ENCODE data around the gene RAB3A.

Gene RAB3A

DNA sequence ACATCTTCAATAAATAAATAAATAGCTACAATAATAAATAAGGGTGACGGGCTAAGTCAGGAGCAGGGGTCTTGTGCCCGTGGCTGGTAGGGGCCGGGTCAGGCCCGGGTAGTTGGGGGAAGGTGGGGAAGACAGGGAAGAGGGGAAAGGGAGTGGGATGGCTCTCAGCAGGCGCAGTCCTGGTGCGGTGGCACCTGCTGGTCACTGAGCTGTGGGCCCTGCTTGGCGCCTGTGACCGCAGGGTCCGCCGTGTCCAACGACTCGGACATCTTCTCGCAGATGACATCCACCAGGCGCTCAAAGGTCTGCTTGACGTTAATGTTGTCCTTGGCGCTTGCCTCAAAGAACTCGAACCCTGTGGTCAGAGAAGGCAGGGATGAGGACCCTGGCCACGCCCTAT is 6.5 kb downstream of the RAB3A start:
- no peak for DNase-seq

DNA sequence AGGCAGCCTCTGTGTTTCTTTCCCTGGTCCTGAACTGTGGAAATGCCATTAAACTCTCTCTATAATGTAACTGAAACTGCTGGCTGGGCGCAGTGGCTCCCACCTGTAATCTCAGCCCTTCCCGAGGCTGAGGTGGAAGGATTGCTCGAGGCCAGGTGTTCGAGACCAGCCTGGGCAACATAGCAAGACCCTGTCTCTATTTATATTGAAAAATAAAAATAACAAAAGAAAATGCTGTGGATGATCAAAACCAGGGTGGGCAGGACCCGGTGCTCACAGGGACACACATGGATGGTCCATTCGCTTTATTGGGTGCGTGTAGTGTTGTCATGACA is 7.4 kb downstream of the RAB3A start:
- DNase-seq, result no peak

DNA sequence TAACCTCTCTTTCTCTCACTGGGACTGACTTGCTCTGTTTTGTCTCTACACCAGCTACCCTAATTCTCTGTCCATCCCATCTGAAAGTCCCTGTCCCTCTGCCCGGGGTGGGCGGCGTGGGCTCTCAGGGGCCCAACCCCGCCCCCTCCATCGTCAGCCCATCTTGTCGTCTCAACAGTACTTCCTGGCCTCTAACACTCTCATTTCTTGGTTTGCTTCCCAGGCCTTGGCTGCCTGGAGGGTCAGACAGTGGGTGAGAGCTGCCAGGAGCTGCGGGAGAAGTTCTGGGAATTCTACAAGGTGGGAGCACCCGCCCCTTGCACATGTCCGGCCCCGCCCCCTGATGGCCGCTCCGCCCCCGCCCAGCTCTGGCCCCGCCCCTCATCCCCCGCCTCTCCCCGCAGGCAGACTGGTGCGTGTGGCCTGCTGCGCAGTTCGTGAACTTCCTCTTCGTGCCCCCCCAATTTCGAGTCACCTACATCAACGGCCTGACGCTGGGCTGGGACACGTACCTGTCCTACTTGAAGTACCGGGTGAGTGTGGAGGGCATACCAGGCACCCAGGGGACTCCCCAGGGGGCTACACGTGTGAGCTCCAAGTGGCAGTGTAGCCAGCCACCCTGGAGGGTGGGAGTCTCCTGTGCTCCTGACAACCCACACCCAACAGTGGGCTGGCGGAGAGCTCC is 9.1 kb downstream of the RAB3A start:
- DNase-seq, result peak; percentile 65

DNA sequence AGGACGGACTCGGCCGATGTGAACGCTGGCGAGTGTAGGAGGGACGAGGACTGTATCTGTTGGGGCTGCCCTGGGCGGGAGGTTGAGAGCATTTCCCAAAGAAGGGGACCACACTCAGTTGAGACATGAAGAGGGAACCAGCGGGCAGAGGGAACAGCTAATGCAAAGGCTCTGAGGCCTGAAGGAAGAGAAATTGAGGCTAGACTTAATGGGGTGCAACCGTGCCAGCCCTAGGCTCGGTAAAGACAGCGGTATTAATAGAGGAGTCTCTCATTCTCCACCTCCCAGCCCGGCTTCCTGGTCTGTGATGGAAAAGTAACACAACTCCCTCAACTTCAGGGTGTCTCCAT is 9.7 kb downstream of the RAB3A start:
- no peak for DNase-seq

DNA sequence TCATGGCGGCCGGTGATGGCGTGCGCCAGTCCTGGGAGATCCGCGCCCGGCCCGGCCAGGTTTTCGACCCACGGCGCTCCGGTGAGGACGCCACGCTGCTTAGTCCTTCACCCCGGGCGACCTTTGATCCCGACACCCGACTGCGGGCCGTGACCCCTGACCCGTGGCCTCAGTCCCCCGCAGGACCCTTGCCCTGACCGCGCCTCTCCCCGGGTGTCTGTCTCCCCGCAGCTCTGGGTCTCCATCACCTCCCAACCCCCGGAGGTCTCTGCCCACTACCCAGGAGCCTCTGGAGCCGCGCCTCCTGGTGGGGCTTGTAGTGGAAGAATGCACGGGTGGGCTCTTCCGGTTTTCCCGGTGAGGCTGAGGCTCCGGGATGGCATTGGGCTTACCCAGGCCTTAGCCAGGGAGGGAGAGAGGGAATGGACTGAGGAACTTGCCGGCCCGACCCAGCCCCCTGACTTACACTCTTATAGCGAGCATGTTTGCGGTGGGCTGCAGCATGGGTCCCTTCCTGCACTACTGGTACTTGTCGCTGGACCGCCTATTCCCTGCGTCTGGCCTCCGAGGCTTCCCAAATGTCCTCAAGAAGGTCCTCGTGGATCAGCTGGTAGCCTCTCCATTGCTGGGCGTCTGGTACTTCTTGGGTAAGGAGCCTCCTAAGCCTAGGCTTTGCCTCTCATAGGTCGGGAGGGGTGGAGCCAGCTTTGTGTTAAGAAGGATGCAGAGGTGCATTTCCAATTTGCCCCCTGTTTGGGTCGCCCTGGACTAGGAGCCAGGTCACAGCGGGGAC is 10.3 kb downstream of the RAB3A start:
- no peak for DNase-seq

DNA sequence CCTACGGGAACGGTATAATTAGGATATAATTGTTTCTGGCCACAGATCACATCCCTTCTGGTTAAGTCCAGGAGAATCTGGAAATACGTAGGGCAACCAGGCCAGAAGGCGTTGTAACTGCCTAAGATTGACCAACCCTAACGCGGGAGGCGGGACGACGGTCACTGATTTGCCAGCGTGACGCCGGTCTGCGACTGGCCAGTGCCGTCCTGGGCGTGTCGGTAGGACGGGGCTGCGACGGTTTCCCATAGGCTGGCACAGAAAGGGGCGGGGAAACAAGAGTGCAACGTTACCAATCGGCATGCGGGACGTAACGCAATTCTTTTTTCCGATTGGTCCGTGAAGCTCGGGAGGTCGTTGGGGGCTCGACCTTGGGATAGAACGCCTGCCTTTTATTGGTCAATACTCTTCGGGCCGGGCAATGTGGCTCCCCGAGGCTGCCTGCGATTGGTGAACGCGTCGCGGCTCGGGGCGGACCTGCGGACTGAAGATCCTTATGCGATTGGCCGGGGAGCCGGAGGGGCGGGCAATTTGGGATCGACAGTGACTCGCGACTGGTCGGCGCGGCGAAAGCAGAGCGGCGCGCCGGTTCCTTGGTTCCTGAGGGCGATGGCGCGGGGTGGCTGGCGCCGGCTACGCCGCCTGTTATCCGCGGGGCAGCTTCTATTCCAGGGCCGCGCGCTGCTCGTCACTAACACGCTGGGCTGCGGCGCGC is 11.0 kb downstream of the RAB3A start, which contains the start of gene MPV17L2:
Gene MPV17L2, plus strand, starts transcription at position 546 of the 715 bp plus-strand sequence. Its CDS starts 64 bp downstream, at position 610.
- peak; percentile 100 for DNase-seq

DNA sequence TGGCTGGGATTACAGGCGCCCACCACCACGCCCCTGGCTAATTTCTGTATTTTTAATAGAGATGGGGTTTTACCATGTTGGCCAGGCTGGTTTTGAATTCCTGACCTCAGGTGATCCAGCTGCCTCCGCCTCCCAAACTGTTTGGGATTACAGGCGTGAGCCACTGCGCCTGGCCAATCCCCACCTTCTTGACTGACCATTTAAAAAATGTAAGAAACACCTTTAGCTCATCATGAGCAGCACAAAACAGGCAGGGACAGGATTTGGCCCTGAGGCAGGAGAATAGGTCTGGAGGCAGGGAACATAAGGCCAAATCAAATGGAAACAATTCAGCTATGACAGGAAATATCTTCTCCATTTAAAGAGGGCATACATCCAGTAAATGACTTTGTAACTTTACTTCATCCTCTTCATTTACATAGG is 12.2 kb downstream of the RAB3A start:
- no peak for DNase-seq

DNA sequence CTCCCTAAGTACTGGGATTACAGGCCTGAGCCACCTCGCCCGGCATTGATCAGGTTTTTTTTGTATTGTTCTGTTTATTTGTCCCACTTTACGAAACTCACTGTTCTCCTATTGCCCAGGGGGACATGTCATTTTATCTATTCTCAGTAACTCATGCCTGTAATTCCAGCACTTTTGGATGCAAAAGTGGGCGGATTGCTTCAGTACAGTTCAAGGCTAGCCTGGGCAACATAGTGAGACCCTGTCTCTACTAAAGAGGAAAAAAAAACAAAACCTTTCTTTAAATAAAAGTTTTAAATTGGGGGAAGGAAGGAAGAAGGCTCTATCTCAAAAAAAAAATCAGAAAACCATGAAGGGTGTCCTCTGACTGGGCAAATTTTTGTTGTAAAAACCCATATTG is 13.6 kb downstream of the RAB3A start:
- DNase-seq, result no peak

DNA sequence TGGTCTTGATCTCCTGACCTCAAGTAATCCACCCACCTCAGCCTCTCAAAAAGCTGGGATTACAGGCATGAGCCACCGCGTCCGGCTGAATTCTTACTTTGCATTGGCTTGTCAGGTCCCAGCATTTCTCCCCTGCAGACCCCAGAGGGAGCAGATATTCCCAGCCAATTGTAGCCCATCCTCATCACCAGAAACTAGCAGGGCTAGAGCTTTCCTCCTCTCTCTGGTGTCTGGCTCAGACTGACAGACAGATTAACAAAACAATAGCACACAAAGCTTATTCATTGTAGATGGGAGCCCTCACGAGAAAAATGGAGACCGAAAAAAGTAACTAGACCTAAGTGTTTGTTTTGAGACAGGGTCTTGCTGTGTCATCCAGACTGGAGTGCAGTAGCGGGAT is 18.3 kb downstream of the RAB3A start:
- DNase-seq, result no peak

DNA sequence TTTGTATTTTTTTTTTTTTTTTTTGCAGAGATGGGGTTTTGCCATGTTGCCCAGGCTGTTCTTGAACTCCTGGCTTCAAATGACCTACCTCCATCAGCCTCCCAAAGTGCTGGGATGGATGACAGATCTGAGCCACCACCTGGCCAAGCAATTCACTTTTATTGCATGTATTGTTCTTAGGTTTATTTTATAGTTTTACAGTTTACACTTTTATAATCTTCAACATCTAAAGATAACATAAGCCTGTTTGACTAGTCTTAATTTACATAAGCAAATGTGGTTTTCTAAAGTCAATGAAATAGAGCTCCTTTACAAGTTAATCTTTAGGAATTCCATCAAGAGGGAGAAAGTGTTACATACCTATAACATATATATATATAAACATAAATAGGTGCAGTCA is 20.3 kb downstream of the RAB3A start:
- DNase-seq, result no peak

DNA sequence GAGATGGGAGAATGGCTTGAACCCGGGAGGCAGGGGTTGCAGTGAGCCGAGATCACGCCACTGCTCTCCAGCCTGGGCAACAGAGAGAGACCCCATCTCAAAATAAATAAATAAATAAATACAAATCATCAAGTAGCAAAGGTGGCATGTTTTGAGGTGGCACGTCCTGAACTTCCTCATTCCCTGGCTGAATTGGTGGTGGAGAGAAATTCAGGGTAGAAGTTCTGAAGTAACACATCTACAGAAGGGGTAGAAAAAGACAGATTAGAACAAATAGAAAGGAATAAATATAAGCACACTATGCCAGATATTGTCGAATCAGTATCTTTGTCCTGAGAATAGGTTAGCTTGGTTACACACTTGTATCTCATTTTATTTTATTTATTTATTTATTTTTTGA is 23.9 kb downstream of the RAB3A start:
- DNase-seq, result no peak

DNA sequence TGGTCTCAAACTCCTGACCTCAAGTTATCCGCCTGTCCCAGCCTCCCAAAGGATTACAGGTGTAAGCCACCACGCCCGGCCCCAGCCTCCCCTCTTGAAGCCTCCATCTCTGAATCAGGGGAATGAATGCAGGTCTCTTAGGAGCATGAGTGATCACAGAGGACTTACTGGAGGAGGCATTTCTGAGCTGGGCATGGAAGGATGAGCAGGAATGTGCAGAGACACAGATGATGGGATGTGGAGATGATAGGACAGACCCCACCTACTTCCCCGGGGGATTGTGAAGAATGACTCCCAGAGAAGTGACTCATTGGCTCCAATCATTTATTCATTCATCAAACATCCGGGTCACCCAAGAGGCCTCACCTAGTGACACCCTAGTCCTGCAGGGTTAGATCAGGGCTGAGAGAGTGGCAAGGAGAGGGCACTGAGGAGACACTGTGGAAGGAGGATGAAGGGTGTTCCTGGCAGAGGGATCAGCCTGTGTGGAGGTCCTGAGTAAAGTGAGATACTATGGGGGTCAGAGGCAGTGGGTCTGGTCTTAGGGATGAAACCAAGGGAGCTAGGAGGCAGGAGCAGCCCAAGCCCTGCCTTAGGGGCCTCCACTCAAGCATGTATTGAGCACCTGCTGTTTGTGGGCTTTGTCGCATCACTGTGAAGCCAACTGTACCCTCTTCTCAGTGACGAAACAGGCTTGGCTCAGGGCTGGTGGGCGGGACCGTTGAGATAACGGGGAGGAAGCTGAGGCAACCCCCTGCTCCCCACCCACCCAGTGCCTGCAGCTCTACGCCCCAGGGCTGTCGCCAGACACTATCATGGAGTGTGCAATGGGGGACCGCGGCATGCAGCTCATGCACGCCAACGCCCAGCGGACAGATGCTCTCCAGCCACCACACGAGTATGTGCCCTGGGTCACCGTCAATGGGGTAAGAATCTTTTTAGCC is 27.2 kb downstream of the RAB3A start:
- DNase-seq, result no peak

DNA sequence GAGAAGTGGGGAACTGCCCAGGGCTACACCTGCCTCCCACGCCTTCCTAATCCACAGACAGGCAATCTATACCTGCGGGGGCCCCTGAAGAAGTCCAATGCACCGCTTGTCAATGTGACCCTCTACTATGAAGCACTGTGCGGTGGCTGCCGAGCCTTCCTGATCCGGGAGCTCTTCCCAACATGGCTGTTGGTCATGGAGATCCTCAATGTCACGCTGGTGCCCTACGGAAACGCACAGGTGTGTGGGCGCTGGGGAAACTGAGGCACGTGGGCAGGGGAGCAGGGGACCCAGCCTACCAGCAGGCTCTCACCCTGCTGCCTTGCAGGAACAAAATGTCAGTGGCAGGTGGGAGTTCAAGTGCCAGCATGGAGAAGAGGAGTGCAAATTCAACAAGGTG is 28.9 kb downstream of the RAB3A start:
- DNase-seq, result no peak

DNA sequence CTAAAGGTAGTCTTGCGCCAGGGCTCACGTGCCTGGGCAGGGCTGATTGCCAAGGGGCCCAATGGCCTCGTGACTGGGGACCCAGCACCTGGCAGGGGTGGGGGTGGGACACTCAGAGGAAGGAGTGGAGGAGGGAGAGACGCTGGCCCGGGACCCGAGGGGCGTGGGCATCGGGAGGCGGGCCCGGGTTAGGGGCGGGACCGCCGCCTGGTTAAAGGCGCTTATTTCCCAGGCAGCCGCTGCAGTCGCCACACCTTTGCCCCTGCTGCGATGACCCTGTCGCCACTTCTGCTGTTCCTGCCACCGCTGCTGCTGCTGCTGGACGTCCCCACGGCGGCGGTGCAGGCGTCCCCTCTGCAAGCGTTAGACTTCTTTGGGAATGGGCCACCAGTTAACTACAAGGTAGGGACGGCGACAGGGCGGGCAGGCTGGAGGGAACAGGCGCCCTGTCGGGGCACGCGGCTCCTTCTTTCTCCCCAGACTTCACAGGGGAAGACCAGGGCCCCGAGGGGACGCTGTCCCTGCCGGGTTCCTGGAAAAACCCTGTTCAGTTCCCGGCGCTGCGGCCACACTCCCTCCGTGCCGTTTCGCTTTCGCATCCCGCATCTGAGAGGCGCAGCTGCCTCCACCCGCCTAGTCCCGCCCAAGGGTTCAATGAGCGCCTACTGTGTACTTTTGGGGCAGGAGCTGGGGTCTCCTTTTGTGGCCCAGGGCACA is 30.1 kb downstream of the RAB3A start, which contains the start of gene IFI30:
Gene IFI30, plus strand, starts transcription at position 242 of the 717 bp plus-strand sequence. Its CDS starts 29 bp downstream, at position 271.
- DNase-seq, result peak; percentile 92

DNA sequence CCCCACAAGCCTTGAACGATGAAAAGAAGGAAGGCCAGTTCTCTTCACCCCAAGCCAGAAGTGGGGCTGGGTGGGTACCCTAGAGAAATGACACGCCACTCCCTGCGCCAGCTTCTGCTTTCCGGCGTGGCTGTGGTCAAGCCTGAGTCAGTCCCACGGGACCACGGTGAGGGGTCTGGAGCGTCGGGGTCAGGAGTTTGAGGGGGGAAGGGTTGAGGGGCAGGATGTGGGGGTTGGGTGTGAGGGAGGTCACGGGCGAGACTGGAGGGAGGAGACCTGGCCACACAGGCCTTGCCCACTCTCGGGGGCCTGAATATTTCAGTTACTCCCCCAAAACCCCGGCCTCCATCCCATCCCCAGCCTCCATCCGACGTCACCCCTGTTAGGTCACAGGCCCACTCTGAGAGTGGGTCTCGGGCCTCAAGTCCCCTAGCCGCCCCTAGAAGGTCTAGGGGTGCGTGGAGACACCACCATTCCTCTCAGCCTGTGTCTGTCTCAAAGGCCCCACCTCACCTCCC is 30.7 kb downstream of the RAB3A start:
- peak; percentile 87 for DNase-seq

DNA sequence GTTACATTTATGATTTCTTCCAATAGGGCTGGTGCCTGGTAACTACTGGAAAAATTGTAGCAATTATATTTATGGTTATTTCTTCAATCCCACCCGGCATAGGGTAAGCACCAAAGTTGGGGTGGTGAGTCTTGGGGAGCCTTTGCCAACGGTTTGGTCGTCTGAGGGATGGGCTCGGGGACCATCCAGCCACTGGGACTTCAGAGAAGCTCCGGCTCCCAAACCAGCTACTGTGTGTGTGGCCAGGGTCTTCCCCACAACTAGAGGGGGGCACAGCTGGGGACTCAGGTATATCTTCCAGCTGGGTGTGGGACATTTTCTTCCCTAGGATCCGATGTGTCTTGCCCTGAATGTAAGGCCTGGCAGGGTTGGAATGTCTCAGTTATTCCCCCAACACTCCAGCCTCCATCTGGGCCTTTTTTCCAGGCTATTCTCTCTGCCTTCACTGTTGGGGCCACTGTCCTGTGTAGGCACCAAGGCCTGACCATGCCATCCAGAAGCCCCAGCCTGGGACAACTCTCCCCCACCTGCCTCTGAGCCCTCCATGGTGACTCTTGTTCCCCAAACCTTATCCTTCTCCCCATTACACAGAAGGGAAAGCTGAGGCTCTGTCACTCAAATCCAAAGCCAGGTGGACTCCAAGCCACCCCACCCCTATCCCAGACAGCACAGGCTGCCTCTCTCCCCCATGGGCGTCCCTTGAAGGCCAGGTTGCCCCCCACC is 31.4 kb downstream of the RAB3A start:
- DNase-seq, result no peak

DNA sequence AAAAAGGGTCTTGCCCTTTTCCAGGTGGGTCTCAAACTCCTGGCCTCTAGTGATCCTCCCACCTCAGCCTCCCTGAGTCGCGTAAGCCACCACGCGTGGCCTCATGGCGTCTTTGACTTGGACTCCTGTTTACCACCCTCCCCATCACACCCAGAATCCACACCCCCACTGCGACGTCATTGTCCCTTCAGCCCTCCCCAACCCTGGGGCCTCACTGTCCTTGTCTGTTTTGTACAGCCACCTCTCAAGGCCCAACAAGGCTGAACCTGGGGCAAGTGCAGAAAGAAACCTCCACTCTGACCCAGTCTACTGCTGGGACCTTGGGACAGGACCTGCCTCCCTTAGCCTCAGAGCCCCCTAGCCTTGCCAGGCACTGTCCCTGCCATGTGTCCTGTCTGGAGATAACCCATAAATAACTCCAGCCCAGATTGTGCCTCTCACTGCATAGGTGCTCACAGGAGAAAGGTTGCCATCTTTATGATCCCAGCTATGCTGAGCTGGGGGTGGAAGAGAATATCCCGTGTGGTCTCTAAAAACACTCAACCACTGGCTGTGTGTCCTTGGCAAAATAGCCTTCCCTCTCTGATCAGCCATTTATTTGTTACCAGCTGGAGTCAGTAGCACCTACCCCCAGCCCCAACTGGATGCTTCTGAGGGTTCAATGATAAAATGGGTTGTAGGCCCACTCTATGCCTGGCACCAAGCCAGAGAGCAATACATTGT is 32.1 kb downstream of the RAB3A start:
- peak; percentile 54 for DNase-seq

DNA sequence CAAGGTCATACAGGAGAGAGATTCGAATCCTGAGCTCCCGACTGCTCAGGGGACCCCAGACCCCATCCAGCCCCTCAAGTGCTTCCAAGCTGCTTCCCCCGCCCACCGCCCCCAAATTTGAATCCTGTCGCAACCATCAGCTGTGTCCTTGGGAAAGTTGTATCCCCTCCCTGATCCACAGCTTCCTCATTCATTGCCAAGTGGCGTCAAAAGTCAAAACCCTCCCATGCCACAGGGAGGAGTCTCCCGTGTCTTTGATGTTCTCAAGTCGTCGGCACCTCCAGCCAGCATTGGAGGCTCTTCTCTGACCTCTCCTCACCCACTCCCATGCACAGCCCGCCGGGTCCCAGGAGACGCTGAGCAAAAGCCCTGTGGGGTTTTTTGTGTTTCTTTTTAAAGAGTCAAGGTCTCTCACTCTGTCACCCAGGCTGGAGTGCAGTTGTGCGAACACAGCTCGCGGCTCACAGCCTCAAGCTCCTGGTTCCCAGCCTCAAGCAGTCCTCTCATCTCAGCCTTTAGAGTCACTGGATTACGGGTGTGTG is 33.1 kb downstream of the RAB3A start:
- DNase-seq, result peak; percentile 78

DNA sequence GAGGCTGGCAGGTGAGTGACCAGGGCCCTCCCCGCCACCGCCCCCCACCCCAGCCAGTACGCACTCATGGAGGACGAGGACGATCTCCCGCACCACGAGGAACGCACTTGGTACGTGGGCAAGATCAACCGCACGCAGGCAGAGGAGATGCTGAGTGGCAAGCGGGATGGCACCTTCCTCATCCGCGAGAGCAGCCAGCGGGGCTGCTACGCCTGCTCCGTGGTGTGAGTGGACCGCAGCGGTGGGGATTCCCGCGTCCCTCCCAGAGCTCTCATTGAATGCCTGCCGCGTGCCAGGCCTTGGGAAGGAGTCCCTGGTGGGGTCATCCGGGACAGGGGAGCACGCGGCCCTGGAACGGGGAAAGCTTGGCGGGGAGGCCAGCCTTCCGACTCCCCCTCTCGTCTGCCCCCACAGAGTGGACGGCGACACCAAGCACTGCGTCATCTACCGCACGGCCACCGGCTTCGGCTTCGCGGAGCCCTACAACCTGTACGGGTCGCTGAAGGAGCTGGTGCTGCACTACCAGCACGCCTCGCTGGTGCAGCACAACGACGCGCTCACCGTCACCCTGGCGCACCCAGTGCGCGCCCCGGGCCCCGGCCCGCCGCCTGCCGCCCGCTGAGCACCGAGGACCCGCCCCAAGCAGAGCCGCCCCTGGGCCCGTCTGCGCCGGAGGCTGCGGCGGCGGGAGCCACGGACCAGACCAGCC is 35.0 kb downstream of the RAB3A start:
- DNase-seq, result no peak
